HFFc6 (cell line): Measurements from ENCODE around the gene PPP6R1. TPM values are rescaled to one million over a fixed set of nuclear protein-coding genes. Genes with fewer than 3 reads are reported as not detected.
A peak's percentile ranks its signal among the peaks of the same experiment; 100 is the strongest.

ENCODE experiments used
- DNase-seq: peaks from one replicate; pipeline ENCODE4 v3.0.0-alpha.2; 2018
- H3K27ac Mint-ChIP-seq: 2 replicates; pipeline ENCODE4 v1.8.0; 2020; ENCODE audit warnings: mild to moderate bottlenecking, mixed read lengths
- H3K27me3 Mint-ChIP-seq: 2 replicates; pipeline ENCODE4 v1.8.0; 2021; ENCODE audit warnings: mild to moderate bottlenecking, moderate library complexity, mixed read lengths; ENCODE audit not compliant: insufficient read depth
- H3K36me3 Mint-ChIP-seq: 2 replicates; pipeline ENCODE4 v1.8.0; 2021; ENCODE audit warnings: low read depth, mixed read lengths
- H3K4me1 Mint-ChIP-seq: 2 replicates; pipeline ENCODE4 v1.8.0; 2020; ENCODE audit warnings: low read depth, mixed read lengths
- H3K4me3 Mint-ChIP-seq: 2 replicates; pipeline ENCODE4 v1.8.0; 2020; ENCODE audit warnings: mild to moderate bottlenecking, moderate library complexity, mixed read lengths
- H3K9me3 Mint-ChIP-seq: 2 replicates; pipeline ENCODE4 v1.8.0; 2020; ENCODE audit warnings: mild to moderate bottlenecking, mixed read lengths
- microRNA-seq: library from miRNA; unstranded; fragments of <30 nt; microRNA quantifications from one replicate; pipeline ENCODE4, GENCODE V29; 2019
- total RNA-seq, 6 experiments: library from RNA; stranded (reverse); fragmentation: NEBNext Ultra II Directional; extraction: Animal tissue kit (Norgen Biotek cat#: 25700); gene quantifications; 2 replicates in 1 of 6; 3 replicates in 5 of 6; pipeline ENCODE4 v1.2.3, GENCODE V29; 2021
- TF ChIP-seq, protein P1 (sequence below): fragments of 200-600 bp; sonication (generic); IDR thresholded peaks from 2 replicates; pipeline ENCODE4 v1.5.0; 2021; ENCODE audit warnings: antibody characterized with exemption, mild to moderate bottlenecking

Gene PPP6R1
- total RNA-seq, 6 experiments from 2014 or later, result 85.8 to 93.7 (median 88.9) TPM

DNA sequence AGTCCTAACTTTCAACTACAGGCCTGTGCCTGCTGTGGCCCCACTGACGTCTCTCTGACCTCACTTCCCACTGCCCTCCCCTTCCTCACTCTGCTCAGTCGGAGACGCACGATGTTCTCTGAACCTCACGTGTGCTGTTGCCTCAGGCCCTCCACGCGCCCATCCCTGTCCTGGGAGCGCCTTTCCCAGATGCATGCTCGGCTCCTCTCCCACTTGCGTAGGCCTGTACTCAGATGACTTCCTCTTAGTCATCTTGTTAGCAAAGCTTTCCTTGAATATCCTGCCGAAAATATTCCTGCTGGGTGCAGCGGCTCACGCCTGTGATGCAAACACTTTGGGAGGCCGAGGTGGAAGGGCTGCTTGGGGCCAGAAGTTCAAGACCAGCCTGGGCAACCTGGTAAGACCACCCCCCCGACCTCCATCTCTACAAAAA, 69.4 kb downstream of the PPP6R1 start:
- no peaks in the 10 kb centered on the region for H3K36me3 Mint-ChIP-seq
- no peaks in the 10 kb centered on the region for H3K9me3 Mint-ChIP-seq
- peaks cover 14% of the 10 kb centered on the region for H3K4me1 Mint-ChIP-seq
- peak overlapping the region; percentile 100 for H3K27ac Mint-ChIP-seq
- TF ChIP-seq, protein P1, sequence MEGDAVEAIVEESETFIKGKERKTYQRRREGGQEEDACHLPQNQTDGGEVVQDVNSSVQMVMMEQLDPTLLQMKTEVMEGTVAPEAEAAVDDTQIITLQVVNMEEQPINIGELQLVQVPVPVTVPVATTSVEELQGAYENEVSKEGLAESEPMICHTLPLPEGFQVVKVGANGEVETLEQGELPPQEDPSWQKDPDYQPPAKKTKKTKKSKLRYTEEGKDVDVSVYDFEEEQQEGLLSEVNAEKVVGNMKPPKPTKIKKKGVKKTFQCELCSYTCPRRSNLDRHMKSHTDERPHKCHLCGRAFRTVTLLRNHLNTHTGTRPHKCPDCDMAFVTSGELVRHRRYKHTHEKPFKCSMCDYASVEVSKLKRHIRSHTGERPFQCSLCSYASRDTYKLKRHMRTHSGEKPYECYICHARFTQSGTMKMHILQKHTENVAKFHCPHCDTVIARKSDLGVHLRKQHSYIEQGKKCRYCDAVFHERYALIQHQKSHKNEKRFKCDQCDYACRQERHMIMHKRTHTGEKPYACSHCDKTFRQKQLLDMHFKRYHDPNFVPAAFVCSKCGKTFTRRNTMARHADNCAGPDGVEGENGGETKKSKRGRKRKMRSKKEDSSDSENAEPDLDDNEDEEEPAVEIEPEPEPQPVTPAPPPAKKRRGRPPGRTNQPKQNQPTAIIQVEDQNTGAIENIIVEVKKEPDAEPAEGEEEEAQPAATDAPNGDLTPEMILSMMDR, result no peak
- peak overlapping the region; percentile 74 for H3K4me3 Mint-ChIP-seq
- peaks cover 10% of the 10 kb centered on the region for H3K27me3 Mint-ChIP-seq
- peak; percentile 99 for DNase-seq

DNA sequence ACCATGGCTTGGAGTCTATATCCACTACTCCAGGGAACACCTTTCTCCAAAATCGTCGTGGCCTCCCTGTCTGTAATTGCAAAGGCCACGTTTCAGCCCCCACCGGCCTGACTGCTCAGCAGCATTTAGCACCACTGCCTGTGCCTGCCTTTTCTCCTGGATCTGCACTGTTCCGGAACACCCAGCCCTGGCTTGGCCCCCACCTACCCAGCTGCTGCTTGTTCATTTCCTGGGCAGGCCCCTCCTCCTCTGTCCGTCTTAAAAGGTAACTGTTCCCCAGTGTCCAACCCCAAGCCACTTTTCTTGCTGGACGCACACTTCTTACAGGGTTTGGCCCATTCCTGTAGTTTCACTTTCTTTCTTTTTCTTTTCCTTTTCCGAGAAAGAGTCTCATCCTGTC, 70.2 kb downstream of the PPP6R1 start:
- Mint-ChIP-seq H3K27ac (peak overlapping the region; percentile 100), H3K4me3 (no peak overlapping the region), H3K27me3 (peaks cover 12% of the 10 kb centered on the region), H3K9me3 (no peaks in the 10 kb centered on the region), H3K36me3 (no peaks in the 10 kb centered on the region), H3K4me1 (peaks cover 14% of the 10 kb centered on the region)
- no peak for DNase-seq
- TF ChIP-seq, protein P1, result no peak

DNA sequence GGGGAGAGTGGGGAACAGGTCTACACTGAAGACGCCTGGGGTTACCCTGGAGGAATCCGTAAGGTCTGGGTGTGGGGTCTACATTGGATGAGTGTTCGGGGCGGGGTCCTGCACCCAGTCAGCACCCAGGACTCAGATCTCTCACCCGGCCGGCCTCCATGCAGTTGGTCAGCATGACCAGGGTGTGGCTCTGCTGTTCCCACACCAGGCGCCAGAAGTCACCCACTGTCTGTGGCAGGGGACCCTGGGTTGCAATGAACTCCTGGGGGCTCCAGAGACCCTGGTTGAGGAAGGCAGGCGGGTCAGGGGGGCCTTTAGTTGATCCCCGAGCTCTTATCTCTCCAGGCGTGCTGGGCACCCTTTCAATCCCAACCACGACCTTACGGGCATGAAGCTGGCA, 72.7 kb downstream of the PPP6R1 start:
- TF ChIP-seq, protein P1, result no peak
- DNase-seq, result no peak
- Mint-ChIP-seq H3K27ac (no peak overlapping the region), H3K4me3 (no peak overlapping the region), H3K4me1 (peaks cover 14% of the 10 kb centered on the region), H3K36me3 (no peaks in the 10 kb centered on the region), H3K9me3 (no peaks in the 10 kb centered on the region), H3K27me3 (peaks cover 17% of the 10 kb centered on the region)

DNA sequence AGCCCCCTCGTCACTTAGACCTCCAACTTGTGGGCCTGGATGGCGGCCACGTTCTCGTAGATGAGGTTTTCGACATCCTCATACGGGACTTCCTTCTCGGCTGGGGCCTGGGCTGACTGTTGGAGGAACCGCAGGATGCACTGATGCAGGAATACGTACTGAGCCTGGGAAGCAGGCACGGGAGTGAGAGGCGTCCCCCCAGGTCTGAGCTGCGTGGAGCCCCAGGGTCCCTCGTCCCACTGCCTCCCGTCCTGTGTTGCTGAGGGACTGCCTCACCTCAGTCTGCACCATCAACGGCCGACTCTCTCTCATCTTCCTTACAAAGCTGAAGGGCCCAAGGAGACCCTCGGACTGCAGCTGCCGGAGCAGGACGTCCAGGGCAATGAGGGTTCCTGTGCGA, 77.1 kb downstream of the PPP6R1 start:
- Mint-ChIP-seq H3K36me3 (no peaks in the 10 kb centered on the region; the same call in 1 of the 2 replicates), H3K27ac (no peak overlapping the region), H3K4me1 (peaks cover 28% of the 10 kb centered on the region), H3K9me3 (no peaks in the 10 kb centered on the region), H3K27me3 (peaks cover 20% of the 10 kb centered on the region), H3K4me3 (no peak overlapping the region)
- TF ChIP-seq, protein P1, result no peak
- no peak for DNase-seq

Small RNA genes within 50 kb of the gene (microRNA-seq; reads per million reads assigned to microRNA genes)
- gene MIR6802, result not detected
- 10.8 reads per million, percentile 12 among the genes with 10 or more reads in this experiment for gene MIR6803
- gene MIR6804, result 9.3 reads per million, percentile 7 among the genes with 10 or more reads in this experiment

Other genes with a start within 250 kb of the PPP6R1 start
- gene GP6, start 220.8 kb downstream of the PPP6R1 start, total RNA-seq, result not detected
- gene RDH13, start 195.9 kb downstream of the PPP6R1 start, total RNA-seq, result 1 to 10 TPM; 2.4 to 3.3 (median 2.8) TPM
- gene EPS8L1, start 183.1 kb downstream of the PPP6R1 start, total RNA-seq, result under 1 TPM in 5 of 6 experiments, not detected in 1; 0.55 to 0.94 (median 0.64) TPM
- gene PPP1R12C, start 141.4 kb downstream of the PPP6R1 start, total RNA-seq, result 10 to 100 TPM; 82.7 to 96.0 (median 91.9) TPM
- gene TNNT1, start 109.8 kb downstream of the PPP6R1 start, total RNA-seq, result 1 to 10 TPM; 4.1 to 8.8 (median 7.3) TPM
- gene TNNI3, start 101.3 kb downstream of the PPP6R1 start, total RNA-seq, result not detected
- gene DNAAF3, start 92.4 kb downstream of the PPP6R1 start, total RNA-seq, result 1 to 10 TPM in 1 of 6 experiments, under 1 TPM in 5; 0.20 to 1.1 (median 0.72) TPM
- gene SYT5, start 78.7 kb downstream of the PPP6R1 start, total RNA-seq, result 1 to 10 TPM in 1 of 6 experiments, under 1 TPM in 2, not detected in 3; 0.09 to 1.2 (median 0.38) TPM
- 1 to 10 TPM in 1 of 6 experiments, under 1 TPM in 5; 0.45 to 1.0 (median 0.59) TPM for gene PTPRH, start 49.5 kb downstream of the PPP6R1 start, total RNA-seq
- 1 to 10 TPM; 1.8 to 2.7 (median 2.0) TPM for gene TMEM86B, start 30.3 kb downstream of the PPP6R1 start, total RNA-seq
- 10 to 100 TPM; 37.5 to 43.1 (median 42.5) TPM for gene HSPBP1, start 21.1 kb upstream of the PPP6R1 start, total RNA-seq
- 10 to 100 TPM; 10.9 to 12.0 (median 11.3) TPM for gene BRSK1, start 25.0 kb upstream of the PPP6R1 start, total RNA-seq
- not detected for gene TMEM150B, start 66.3 kb upstream of the PPP6R1 start, total RNA-seq
- 1 to 10 TPM; 3.8 to 6.2 (median 4.4) TPM for gene KMT5C, start 80.9 kb upstream of the PPP6R1 start, total RNA-seq
- not detected for gene COX6B2, start 95.7 kb upstream of the PPP6R1 start, total RNA-seq
- gene GARIN5B, start 104.2 kb upstream of the PPP6R1 start, total RNA-seq, result under 1 TPM in 1 of 6 experiments, not detected in 5; 0.05 TPM
- gene IL11, start 111.4 kb upstream of the PPP6R1 start, total RNA-seq, result 10 to 100 TPM; 22.2 to 43.4 (median 36.1) TPM
- gene TMEM190, start 117.8 kb upstream of the PPP6R1 start, total RNA-seq, result 1 to 10 TPM in 1 of 6 experiments, under 1 TPM in 2, not detected in 3; 0.33 to 1.1 (median 0.61) TPM
- gene TMEM238, start 125.3 kb upstream of the PPP6R1 start, total RNA-seq, result 1 to 10 TPM in 2 of 6 experiments, under 1 TPM in 4; 0.26 to 2.4 (median 0.64) TPM
- gene RPL28, start 126.9 kb upstream of the PPP6R1 start, total RNA-seq, result 1,000 to 10,000 TPM; 2,082 to 2,537 (median 2,362) TPM
- 100 to 1,000 TPM; 181 to 356 (median 309) TPM for gene UBE2S, start 148.8 kb upstream of the PPP6R1 start, total RNA-seq
- not detected for gene SHISA7, start 184.3 kb upstream of the PPP6R1 start, total RNA-seq
- gene ISOC2, start 202.6 kb upstream of the PPP6R1 start, total RNA-seq, result 10 to 100 TPM; 60.1 to 81.4 (median 66.8) TPM
- not detected for gene C19orf85, start 205.7 kb upstream of the PPP6R1 start, total RNA-seq
- gene ZNF628, start 217.6 kb upstream of the PPP6R1 start, total RNA-seq, result 10 to 100 TPM in 2 of 6 experiments, 1 to 10 TPM in 4; 8.6 to 11.3 (median 9.5) TPM
- gene NAT14, start 226.2 kb upstream of the PPP6R1 start, total RNA-seq, result 10 to 100 TPM; 53.3 to 72.0 (median 61.3) TPM
- gene SSC5D, start 229.4 kb upstream of the PPP6R1 start, total RNA-seq, result 10 to 100 TPM; 47.7 to 59.9 (median 51.9) TPM